BJ (cell line): ENCODE results near the gene GNAI2. TPM values are rescaled to one million over a fixed set of nuclear protein-coding genes. Genes with fewer than 3 reads are reported as not detected.
"Not testable (repeated sequence)": the region's sequence is repeated elsewhere in the genome, so short reads cannot be mapped to it uniquely, and the experiment has no call there.

ENCODE experiments used
- CTCF ChIA-PET: fragments of 350-600 bp; formaldehyde crosslinking; extraction: SDS; loops from one replicate; lab custom pipeline; 2021; ENCODE audit warnings: antibody characterized with exemption, inconsistent platforms; lab: Yijun Ruan, JAX
- POLR2A ChIA-PET: fragments of 300-600 bp; sonication (Branson Sonifier 250); formaldehyde crosslinking; extraction: SDS; loops from one replicate; lab custom pipeline; 2021; ENCODE audit warnings: antibody characterized with exemption; lab: Charles Lee
- DNase-seq: peaks from one replicate; pipeline ENCODE4 v3.0.0-alpha.2; 2011; ENCODE audit warnings: low read depth
- H3K27me3 ChIP-seq: 2 replicates; pipeline ENCODE4 v1.6.0; 2011; ENCODE audit warnings: low read length; ENCODE audit not compliant: control insufficient read depth, insufficient read depth
- H3K36me3 ChIP-seq: 2 replicates; pipeline ENCODE4 v1.5.1; 2011; ENCODE audit warnings: low read length; ENCODE audit not compliant: control insufficient read depth, insufficient read depth
- H3K4me3 ChIP-seq: 2 replicates; pipeline ENCODE4 v1.5.1; 2011; ENCODE audit warnings: low read depth, mild to moderate bottlenecking, control low read depth, low read length
- polyA plus RNA-seq: library from polyadenylated mRNA; depleted of rRNA; stranded (reverse); fragments of >200 nt; gene quantifications from 2 replicates; pipeline ENCODE4 v1.2.3, GENCODE V29; 2011
- TF ChIP-seq, protein P1 (sequence below): IDR thresholded peaks from 2 replicates; pipeline ENCODE4 v1.5.1; 2011; ENCODE audit warnings: low read depth, mild to moderate bottlenecking, control low read depth, inconsistent platforms, low read length, moderate library complexity; ENCODE audit not compliant: insufficient read depth

GNAI2 gene
- polyA plus RNA-seq, 1 experiment, result 887 TPM

DNA sequence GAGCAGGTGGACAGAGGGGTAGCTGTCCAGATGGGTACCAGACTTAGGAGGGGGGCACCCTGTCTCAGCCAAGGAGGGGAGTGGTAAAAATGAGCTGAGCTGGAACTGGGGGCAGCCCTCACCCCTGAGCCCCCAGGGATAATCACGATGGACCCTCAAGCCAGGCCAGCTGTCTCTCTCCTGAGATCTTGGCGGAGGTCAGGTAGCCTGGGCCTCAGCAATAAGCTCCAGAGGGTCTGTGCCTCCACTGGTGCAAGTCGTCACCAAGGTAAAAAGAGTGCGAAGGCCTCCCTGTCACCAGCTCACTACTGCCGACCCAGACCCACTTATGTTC, 25.9 kb upstream of the GNAI2 start:
- POLR2A ChIA-PET, result no interaction called here
- peaks cover 16% of the 10 kb centered on the region for H3K27me3 ChIP-seq
- H3K4me3 ChIP-seq, result no peak overlapping the region
- no peaks in the 10 kb centered on the region for H3K36me3 ChIP-seq
- DNase-seq, result no peak
- TF ChIP-seq, protein P1, sequence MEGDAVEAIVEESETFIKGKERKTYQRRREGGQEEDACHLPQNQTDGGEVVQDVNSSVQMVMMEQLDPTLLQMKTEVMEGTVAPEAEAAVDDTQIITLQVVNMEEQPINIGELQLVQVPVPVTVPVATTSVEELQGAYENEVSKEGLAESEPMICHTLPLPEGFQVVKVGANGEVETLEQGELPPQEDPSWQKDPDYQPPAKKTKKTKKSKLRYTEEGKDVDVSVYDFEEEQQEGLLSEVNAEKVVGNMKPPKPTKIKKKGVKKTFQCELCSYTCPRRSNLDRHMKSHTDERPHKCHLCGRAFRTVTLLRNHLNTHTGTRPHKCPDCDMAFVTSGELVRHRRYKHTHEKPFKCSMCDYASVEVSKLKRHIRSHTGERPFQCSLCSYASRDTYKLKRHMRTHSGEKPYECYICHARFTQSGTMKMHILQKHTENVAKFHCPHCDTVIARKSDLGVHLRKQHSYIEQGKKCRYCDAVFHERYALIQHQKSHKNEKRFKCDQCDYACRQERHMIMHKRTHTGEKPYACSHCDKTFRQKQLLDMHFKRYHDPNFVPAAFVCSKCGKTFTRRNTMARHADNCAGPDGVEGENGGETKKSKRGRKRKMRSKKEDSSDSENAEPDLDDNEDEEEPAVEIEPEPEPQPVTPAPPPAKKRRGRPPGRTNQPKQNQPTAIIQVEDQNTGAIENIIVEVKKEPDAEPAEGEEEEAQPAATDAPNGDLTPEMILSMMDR, result no peak
- CTCF ChIA-PET, result interaction anchor here (1.0 to 6.4 kb wide), 7 partner anchors 9 to 114 kb away, joined by 4 to 81 read pairs (median 4); no protein-coding TSS in a partner anchor

DNA sequence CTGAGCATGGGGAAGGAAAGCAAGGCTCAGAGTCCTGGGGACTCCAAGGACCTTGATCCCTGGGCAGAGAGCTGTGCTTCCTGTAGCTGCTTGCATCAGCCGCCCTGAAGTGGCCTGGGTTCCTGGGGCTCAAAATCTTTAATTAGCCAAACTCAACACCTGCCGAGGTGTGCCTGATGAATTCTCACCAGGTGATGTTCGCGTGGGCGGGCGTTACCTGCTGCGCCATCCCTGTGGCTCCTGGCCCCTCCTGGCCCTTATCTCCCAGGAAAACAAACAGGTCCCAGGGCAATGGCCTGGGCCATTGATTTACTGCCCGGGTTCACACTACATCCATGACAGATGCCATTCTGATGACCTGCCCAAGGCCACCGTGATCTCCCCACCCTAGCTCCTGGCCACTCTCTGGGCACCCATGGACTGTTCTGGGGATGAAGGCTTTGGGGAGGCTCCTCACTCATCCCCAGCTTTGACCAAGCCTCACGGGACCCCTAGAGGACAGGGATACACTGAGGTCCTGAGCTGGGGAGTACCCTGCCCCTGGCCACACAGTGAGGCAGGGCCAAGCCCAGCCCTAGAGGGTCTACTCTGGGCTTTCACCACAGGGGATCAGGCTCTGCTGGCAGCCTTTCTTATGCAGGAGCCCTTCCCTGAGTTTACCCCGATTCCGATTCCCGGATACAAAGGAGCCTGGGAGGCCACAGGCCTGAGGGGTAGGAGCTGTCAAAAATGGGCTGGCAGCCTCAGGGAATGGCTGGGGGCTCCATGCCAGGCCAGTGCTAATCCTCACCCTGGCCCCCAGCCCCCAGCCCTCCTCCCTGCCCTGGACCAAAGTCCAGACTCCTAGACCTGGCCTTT, 25.3 kb upstream of the GNAI2 start:
- ChIA-PET CTCF (interaction anchor here (0.7 to 6.4 kb wide), 14 partner anchors 9 to 113 kb away, joined by 3 to 81 read pairs (median 4); no protein-coding TSS in a partner anchor), POLR2A (interaction anchor here (0.6 kb wide), 1 partner anchor 69 kb away, joined by 4 read pairs; no protein-coding TSS in a partner anchor)
- H3K4me3 ChIP-seq, result no peak overlapping the region
- TF ChIP-seq, protein P1, result no peak
- peaks cover 11% of the 10 kb centered on the region for H3K27me3 ChIP-seq
- H3K36me3 ChIP-seq, result no peaks in the 10 kb centered on the region
- no peak for DNase-seq

DNA sequence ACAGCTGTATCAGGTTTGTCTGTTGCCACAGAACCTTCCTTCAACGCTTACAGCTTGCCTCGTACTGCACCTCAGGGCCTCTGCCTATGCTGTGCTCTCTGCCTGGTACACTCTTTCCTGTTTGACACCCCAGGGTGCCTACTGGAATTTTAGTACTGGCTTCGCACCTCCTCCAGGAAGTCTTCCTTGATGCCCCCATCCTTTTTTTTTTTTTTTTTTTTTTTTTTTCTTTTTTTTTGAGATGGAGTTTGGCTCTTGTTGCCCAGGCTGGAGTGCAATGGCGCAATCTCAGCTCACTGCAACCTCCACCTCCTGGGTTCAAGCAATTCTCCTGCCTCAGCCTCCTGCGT, 24.7 kb upstream of the GNAI2 start:
- CTCF ChIA-PET, result interaction anchor here (0.7 to 6.4 kb wide), 11 partner anchors 10 to 113 kb away, joined by 3 to 81 read pairs (median 4); no protein-coding TSS in a partner anchor
- POLR2A ChIA-PET, result interaction anchor here (0.6 kb wide), 1 partner anchor 68 kb away, joined by 4 read pairs; no protein-coding TSS in a partner anchor

DNA sequence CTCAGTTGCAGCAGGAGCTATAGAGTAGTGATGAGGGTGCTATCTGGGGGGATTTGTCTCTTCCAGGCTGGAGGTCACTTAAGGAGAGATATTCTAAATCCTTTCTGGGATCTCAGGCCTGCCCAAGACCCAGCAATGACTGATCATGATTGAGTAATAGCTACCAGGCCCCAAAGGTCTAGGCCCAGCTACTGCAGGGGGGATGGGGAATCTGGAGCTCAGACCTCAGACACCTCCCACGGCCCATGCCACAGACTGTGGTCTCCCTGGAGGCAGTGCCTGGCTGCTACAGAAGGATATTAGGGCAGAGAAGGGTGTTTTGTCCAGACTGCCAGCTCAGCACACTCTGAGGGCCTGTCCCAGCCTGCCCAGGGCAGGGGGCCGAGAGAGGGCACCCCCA, 24.1 kb upstream of the GNAI2 start:
- Histone ChIP-seq H3K4me3 (no peak overlapping the region), H3K27me3 (peaks cover 4% of the 10 kb centered on the region), H3K36me3 (no peaks in the 10 kb centered on the region)
- TF ChIP-seq, protein P1, result no peak
- POLR2A ChIA-PET, result no interaction called here
- CTCF ChIA-PET, result interaction anchor here (0.7 to 6.4 kb wide), 7 partner anchors 9 to 73 kb away, joined by 3 to 81 read pairs (median 4); no protein-coding TSS in a partner anchor
- DNase-seq, result no peak

More for the DNA sequence above, 24.7 kb upstream of the GNAI2 start:
- H3K36me3 ChIP-seq, DNase-seq, H3K27me3 ChIP-seq, H3K4me3 ChIP-seq: not testable (repeated sequence)

DNA sequence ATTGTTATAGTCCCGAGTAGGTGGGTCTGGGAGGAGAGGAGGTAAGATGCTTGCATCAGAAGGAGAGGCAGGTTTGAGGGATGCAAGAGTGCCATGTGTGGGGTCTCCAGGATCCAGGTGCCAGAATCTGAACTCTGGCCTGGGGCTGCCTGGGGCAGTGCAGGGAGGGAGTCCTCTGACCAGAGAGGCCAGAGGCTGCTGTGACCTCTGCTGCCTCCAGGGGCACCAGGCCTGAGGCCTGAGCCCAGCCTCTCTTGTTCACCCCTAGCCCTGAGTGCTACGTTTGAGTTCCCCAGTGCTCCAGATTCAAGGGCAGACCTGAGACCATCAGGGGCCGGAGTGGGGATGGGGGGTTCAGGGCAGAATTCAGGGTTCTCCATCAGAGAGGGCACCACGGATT, 23.5 kb upstream of the GNAI2 start:
- POLR2A ChIA-PET, result no interaction called here
- Histone ChIP-seq H3K4me3 (no peak overlapping the region), H3K27me3 (0 out of 2 replicates have a peak, but pooled peaks cover 2% of the 10 kb centered on the region), H3K36me3 (no peaks in the 10 kb centered on the region)
- DNase-seq, result no peak
- TF ChIP-seq, protein P1, result no peak
- CTCF ChIA-PET, result interaction anchor here (0.7 to 6.4 kb wide), 8 partner anchors 8 to 47 kb away, joined by 3 to 81 read pairs (median 9); no protein-coding TSS in a partner anchor
